KBM-7 (cell line): ENCODE data around the gene SIRT3.
"Not testable (repeated sequence)": the region's sequence is repeated elsewhere in the genome, so short reads cannot be mapped to it uniquely, and the experiment has no call there.

Experiments used
- DNase-seq: peaks from one replicate; pipeline ENCODE4 v3.0.0-alpha.2; 2015
- in situ Hi-C: fragments of 300-500 bp; cut with MboI; formaldehyde crosslinking; loops from 2 replicates; pipeline ENCODE4 v1.14.3; 2020; ENCODE audit warnings: low sequenced_read_pairs, low pct_unique_long_range_greater_than_20kb, mixed read lengths

SIRT3 gene

DNA sequence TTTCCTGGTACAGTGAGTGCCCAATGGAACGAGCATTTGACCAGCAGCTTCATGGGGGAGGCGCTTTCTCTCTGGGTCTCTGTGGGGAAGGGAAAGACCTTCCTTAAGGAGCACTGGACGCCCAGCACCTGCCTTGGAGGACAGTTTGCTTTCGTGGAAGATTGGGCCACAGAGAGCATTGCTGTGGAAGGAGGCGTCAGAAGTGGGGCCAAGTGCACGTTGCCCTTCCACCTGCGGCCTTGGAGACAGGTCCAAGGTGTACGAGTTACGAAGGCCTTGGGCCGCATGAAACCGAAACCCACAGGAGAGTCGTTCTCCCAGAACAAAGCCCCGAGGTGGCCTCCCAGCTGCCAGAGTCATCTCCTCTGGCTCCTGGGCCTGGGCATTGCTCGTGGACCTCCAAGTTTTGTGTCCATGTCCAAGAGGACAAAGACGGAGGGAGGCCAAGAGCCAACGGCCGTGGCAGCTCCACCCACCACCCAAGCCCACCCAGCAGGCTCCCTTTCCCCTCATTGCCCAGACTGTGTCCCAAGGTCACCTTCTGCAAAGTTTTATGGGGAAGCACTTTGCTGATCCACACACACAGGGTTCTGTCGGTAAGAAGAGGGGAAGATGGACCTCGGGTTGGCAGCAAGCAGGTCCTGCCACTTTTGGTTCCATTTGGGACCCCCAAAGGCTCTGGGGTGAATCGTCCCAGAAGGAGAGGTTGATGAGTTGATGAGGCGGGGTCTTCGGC lies 36.2 kb upstream of the SIRT3 start:
- no peak for DNase-seq
- in situ Hi-C loops = no loop called here

DNA sequence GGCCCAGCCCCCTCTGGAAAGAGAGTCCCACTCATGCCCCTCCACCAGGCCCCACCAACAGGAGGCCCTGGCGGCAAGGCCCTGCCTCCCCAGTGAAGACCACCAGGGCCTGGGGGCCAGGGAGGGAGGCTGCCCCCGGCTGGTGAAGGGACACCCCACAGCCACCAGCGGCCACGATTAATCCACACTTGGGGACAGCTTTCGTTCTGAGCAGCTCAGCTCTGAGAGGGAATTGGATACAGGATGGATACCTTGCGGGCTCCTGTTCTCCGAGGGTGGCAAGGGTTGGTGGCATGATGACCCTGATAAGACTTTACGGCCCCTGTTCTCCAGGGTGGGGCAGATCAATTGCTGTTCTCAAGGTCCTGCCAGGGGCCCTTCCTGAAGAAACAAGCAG lies 35.2 kb upstream of the SIRT3 start:
- no peak for DNase-seq
- in situ Hi-C loops = no loop called here

DNA sequence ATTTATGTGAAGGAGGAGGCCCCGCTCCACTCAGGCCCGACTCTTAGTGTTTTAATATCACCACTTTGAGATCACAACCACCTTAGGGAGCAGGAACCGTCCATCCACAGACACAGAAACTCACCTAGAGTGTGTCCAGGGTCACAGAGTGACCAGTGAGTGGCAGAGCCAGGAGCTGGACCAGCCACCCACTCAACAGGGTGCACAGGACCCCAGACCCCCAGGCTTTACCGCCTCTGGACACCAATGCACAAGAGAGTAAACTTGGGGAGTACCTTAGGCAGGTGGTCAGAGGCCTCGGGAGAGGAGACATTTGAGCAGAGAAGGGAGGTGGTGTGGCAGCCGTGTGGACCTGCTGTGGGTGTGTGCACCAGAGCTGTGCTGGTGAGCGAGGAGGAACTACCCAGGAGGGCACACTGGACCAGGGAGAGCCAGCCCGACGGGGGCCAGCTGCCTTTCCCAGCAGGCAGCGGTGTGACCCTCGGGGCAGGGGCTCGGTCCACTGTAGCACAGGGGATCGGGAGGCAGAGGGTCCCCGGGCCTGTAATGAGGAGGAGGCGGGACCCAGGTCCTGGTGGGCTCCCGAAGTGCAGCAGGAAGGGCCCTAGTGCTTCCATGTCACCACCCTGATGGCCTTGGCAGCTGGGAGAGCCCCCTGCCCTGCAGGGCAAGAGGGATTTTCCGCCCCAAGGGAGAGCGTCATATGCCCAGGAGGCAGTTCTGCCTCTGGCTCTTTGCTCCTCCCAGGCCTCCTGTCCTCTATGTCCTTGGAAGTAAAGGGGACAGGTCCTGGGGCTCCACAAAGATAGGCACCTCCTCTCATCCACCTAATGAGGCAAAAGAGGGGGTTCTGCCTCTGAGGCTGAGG lies 34.5 kb upstream of the SIRT3 start:
- in situ Hi-C loops = no loop called here
- DNase-seq = no peak

- in situ Hi-C loops = no loop called here
- peak; percentile 93 for DNase-seq
Measured at GRCh38 chr11:269146-269890, 33.2 kb upstream of the SIRT3 start.

DNA sequence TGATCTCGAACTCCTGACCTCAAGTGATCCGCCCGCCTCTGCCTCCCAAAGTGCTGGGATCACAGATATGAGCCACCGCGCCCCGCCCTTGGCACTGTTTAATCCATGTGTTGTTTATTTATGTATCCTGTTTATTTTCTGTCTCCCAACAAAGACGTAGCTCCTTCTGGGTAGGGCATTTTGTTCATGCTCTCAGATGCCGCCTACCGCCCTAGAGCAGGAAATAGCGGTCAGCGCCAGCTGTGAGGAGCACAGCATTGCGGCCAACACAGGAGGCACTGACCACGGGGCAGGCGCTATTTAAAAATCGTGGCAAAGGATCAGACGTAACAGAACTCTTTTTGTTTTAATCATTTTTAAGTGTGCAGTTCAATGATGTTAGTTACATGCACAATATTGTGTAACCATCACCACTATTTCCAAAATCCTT lies 32.6 kb upstream of the SIRT3 start:
- in situ Hi-C loops = not testable (repeated sequence)

GRCh38 chr11:267491-267994 lies 31.4 kb upstream of the SIRT3 start:
- in situ Hi-C loops = no loop called here
- DNase-seq = peak; percentile 69

More for the DNA sequence above, 32.6 kb upstream of the SIRT3 start:
- peak; percentile 84 for DNase-seq

DNA sequence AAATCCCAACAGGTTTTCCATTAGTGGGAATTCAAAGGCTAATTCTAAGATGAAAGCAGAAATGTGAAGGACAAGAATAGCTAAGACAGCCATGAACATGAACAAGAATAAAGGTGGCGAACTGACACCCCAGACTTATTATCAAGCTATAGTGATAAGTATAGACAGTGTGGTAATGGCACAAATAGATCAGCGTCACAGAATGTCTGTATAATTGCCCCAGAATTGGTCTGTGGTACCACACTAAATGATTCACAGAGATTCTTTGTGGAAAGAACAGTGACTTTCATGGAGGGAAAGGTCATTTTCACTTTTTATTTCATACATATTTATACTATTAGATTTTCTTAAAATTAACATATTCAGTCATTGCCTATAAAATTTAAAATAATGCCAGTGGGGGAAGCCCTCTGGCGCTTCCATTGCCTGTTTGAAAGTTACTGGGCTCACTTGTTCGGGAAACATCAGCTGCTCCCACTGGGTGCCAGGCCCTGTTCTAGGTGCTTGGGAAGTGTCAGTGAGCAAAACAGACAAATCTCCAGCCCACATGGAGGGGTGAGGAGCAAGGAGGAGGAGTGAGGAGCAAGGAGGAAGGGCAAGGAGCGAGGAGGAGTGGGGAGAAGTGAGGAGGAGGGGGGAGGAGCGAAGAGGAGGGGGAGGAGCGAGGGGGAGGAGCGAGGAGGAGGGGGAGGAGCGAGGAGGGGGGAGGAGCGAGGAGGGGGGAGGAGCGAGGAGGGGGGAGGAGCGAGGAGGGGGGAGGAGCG lies 30.7 kb upstream of the SIRT3 start:
- in situ Hi-C loops = no loop called here
- DNase-seq = peak; percentile 41

DNA sequence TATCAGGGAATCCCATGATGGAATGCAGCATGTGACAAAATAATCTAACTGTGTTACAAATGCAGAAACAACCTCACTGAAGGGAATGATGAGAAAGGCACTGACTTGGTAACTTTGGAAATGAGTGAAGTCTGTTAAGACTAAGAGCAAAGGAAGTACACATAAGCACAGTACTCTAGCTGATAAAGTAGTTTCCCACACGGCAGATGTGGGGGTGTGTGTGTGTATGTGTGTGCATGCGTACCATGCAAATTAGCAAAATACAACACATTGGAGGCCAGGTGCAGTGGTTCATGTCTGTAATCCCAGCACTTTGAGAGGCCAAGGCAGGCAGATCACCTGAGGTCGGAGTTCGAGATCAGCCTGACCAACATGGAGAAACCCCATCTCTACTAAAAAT lies 25.5 kb upstream of the SIRT3 start:
- DNase-seq = no peak
- in situ Hi-C loops = no loop called here

- in situ Hi-C loops = no loop called here
- no peak for DNase-seq
Measured at GRCh38 chr11:259413-259812, 23.3 kb upstream of the SIRT3 start.

DNA sequence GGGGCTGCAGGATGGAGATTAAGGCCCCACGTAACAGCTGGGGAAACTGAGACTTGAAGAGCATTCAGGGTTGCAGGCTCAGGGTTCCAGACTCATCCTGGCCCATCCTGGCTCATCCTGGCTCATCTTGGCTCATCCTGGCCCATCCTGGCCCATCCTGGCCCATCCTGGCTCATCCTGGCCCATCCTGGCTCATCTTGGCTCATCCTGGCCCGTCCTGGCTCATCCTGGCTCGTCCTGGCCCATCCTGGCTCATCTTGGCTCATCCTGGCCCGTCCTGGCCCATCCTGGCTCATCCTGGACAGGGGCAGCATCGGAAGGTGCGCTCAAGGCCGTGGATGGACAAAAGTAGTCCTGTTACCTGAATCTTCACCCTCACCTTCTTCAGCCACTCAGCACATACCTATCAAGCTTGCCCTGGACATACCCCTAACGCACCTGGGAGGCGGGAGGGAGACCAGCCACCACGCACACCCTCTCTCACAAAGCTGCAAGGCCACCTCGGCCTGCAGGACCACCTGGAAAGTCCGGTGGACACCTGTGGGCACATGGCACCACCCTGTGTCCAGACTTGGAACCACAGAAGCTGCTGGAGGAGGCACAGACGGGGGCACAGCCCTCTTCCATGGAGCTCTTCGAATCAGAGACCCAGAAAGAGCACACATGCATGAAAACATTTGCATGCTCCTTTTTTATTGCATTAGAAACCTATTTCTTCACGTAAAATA lies 21.8 kb upstream of the SIRT3 start:
- in situ Hi-C loops = no loop called here
- DNase-seq = no peak

GRCh38 chr11:256952-257737 lies 21.0 kb upstream of the SIRT3 start:
- no peak for DNase-seq
- in situ Hi-C loops = no loop called here

DNA sequence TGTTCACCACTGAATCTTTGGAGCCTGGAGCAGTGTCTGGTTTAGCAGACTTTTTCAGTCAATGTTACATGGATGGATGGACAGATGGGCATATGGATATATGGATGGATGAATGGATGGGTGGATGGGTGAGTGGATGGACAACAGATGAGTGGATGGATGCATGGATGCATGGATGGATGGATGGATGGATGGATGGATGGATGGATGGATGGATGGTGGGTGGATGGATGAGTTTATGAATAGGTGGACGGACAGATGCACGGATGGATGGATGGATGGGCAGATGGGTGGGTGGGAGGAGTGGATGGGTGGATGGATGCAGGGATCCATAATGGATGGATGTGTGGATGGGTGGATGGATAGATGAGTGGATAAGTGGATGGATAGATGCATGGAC lies 19.7 kb upstream of the SIRT3 start:
- no peak for DNase-seq

DNA sequence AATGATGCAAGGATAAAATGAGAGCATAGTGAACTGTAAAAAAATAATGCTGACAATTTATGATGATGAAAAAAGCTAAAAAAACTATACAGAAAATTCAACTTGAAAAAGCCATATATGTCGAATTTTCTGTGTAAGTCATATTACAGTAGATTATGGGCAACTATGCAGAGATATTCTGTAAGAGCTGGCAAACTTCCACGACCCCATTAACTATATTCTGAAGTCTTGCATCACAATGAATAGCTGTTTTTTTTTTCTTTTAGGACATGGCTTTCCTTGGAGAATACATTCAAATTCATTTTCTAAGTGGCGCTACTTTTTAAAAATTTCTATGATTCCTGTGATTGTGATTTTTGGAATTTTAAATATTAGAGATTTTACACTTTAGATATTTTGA lies 19.0 kb upstream of the SIRT3 start:
- DNase-seq = no peak
- in situ Hi-C loops = no loop called here

More for the DNA sequence above, 19.7 kb upstream of the SIRT3 start:
- in situ Hi-C loops = no loop called here

- DNase-seq = no peak
- in situ Hi-C loops = no loop called here
Measured at GRCh38 chr11:253886-254270, 17.7 kb upstream of the SIRT3 start.

- DNase-seq = no peak
- in situ Hi-C loops = no loop called here
Measured at GRCh38 chr11:253160-253885, 17.2 kb upstream of the SIRT3 start.

- in situ Hi-C loops = no loop called here
- no peak for DNase-seq
Measured at GRCh38 chr11:252666-253065, 16.5 kb upstream of the SIRT3 start.

GRCh38 chr11:251550-251949 lies 15.4 kb upstream of the SIRT3 start:
- in situ Hi-C loops = no loop called here

More at GRCh38 chr11:251550-251949, 15.4 kb upstream of the SIRT3 start:
- peak; percentile 7 for DNase-seq
